Testis (tissue), 3 donors: ENCODE measurements around the gene PCNX1. TPM values are rescaled to one million over a fixed set of nuclear protein-coding genes. Genes with fewer than 3 reads are reported as not detected.

Experiments used
- DNase-seq: peaks from one replicate; pipeline ENCODE4 v3.0.0-alpha.2; 2019
- H3K27ac ChIP-seq, 2 donors: fragments of 200-600 bp; sonication (generic); one replicate each; pipeline ENCODE4 v1.5.1; 2019
- H3K27me3 ChIP-seq: fragments of 200-600 bp; sonication (generic); one replicate; pipeline ENCODE4 v1.5.1; 2019
- H3K36me3 ChIP-seq: fragments of 200-600 bp; sonication (generic); one replicate; pipeline ENCODE4 v1.5.1; 2017; ENCODE audit warnings: low read depth; ENCODE audit errors: missing control alignments
- H3K4me1 ChIP-seq: fragments of 200-600 bp; sonication (generic); one replicate; pipeline ENCODE4 v1.5.1; 2019
- H3K4me3 ChIP-seq, 2 donors: fragments of 200-600 bp; sonication (generic); one replicate each; pipeline ENCODE4 v1.5.1; 2017 to 2019
- H3K9me3 ChIP-seq: fragments of 200-600 bp; sonication (generic); one replicate; pipeline ENCODE4 v1.5.1; 2017
- POLR2A ChIP-seq: fragments of 450-650 bp; IDR thresholded peaks from one replicate; pipeline ENCODE4 v1.6.1; 2017; ENCODE audit warnings: antibody characterized with exemption, mild to moderate bottlenecking, moderate library complexity
- WGBS, 2 donors: methylation state at CpG; one replicate each; pipeline ENCODE4 v1.1.5; 2018; 5-methylcytosine and 5-hydroxymethylcytosine counted together
- intact Hi-C: fragments of 100-400 bp; cut with DNase I; formaldehyde crosslinking; loops from one replicate; pipeline ENCODE4 v1.15.1; 2023; ENCODE audit warnings: low total_unique reads
- polyA plus RNA-seq: library from polyadenylated mRNA; stranded (reverse); fragments of 350-450 nt; fragmentation: Illumina TruSeq; extraction: RNeasy Lipid Tissue Mini Kit (QIAGEN cat#74804); gene quantifications from one replicate; pipeline ENCODE4 v1.2.3, GENCODE V29; 2014; ENCODE audit warnings: low read depth, low replicate concordance; ENCODE audit not compliant: insufficient read depth
- total RNA-seq, 2 donors: library from RNA; depleted of rRNA; stranded (reverse); fragments of >200 nt; gene quantifications; one replicate each; pipeline ENCODE4 v1.2.3, GENCODE V29; 2016
- TF ChIP-seq, protein P1 (sequence below), 3 experiments: fragments of 450-650 bp in 2 of 3; fragments of 200-600 bp in 1 of 3; sonication (generic) in 1 of 3; IDR thresholded peaks; one replicate each; pipeline ENCODE4 v1.5.1; 2016 to 2019; ENCODE audit warnings: antibody characterized with exemption in 3 of 3, mild to moderate bottlenecking in 2 of 3, moderate library complexity in 1 of 3

The PCNX1 gene
- total and polyA plus RNA-seq, 3 donors from 2014 or later = 70.9 to 123 (median 105) TPM

- intact Hi-C loops = no loop called here
- Histone ChIP-seq H3K36me3 (no peaks in the 10 kb centered on the region), H3K4me1 (no peaks in the 10 kb centered on the region), H3K27ac (no peak overlapping the region), H3K4me3 (no peak overlapping the region), H3K27me3 (no peaks in the 10 kb centered on the region), H3K9me3 (no peaks in the 10 kb centered on the region)
- TF ChIP-seq, protein P1, sequence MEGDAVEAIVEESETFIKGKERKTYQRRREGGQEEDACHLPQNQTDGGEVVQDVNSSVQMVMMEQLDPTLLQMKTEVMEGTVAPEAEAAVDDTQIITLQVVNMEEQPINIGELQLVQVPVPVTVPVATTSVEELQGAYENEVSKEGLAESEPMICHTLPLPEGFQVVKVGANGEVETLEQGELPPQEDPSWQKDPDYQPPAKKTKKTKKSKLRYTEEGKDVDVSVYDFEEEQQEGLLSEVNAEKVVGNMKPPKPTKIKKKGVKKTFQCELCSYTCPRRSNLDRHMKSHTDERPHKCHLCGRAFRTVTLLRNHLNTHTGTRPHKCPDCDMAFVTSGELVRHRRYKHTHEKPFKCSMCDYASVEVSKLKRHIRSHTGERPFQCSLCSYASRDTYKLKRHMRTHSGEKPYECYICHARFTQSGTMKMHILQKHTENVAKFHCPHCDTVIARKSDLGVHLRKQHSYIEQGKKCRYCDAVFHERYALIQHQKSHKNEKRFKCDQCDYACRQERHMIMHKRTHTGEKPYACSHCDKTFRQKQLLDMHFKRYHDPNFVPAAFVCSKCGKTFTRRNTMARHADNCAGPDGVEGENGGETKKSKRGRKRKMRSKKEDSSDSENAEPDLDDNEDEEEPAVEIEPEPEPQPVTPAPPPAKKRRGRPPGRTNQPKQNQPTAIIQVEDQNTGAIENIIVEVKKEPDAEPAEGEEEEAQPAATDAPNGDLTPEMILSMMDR (IDR thresholded peaks at IDR 0.05) = no peak
- TF ChIP-seq POLR2A = no peak
- no peak for DNase-seq
- 84 to 90% methylated on average over 1 of the region's 1 CpG for WGBS, 2 donors
These were observed 13.3 kb downstream of the PCNX1 start for GRCh38 chr14:70920608-70921007.

- TF ChIP-seq, protein P1 (IDR thresholded peaks at IDR 0.05) = no peak
- TF ChIP-seq POLR2A = no peak
- intact Hi-C loops = no loop called here
- H3K4me1 ChIP-seq = no peaks in the 10 kb centered on the region
These were observed 14.4 kb downstream of the PCNX1 start for GRCh38 chr14:70921669-70922068.

DNA sequence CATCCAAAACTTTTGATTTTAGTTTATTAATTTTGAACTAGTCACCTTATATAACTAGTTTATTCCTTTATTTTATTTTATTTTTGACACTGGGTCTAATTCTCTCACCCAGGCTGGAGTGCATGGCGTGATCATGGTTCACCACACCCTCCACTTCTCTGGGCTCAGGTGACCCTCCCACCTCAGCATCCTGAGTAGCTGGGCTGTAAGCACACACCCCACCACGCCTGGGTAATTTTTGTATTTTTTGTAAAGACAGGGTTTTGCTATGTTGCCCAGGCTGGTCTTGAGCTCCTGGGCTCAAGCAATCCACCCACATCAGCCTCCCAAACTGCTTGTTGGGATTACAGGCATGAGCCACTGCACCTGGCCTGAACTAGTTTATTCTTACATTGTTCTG is 17.3 kb downstream of the PCNX1 start:
- no peak for TF ChIP-seq POLR2A
- TF ChIP-seq, protein P1 (IDR thresholded peaks at IDR 0.05) = no peak
- no peaks in the 10 kb centered on the region for H3K4me1 ChIP-seq
- DNase-seq = no peak
- H3K36me3 ChIP-seq = no peaks in the 10 kb centered on the region
- no peak overlapping the region for H3K4me3 ChIP-seq
- H3K27me3 ChIP-seq = no peaks in the 10 kb centered on the region
- no peaks in the 10 kb centered on the region for H3K9me3 ChIP-seq
- intact Hi-C loops = no loop called here
- no peak overlapping the region for H3K27ac ChIP-seq
- 92 to 94% methylated on average over 2 of the region's 2 CpGs for WGBS, 2 donors

More at GRCh38 chr14:70921669-70922068, 14.4 kb downstream of the PCNX1 start:
- no peak for DNase-seq
- Histone ChIP-seq H3K36me3 (no peaks in the 10 kb centered on the region), H3K4me3 (no peak overlapping the region), H3K27me3 (no peaks in the 10 kb centered on the region), H3K9me3 (no peaks in the 10 kb centered on the region), H3K27ac (no peak overlapping the region)
- 73 to 84% methylated on average over 1 of the region's 1 CpG for WGBS, 2 donors

GRCh38 chr14:70926235-70926830 is 19.1 kb downstream of the PCNX1 start:
- Histone ChIP-seq H3K36me3 (no peaks in the 10 kb centered on the region), H3K4me3 (no peak overlapping the region), H3K4me1 (no peaks in the 10 kb centered on the region), H3K27ac (no peak overlapping the region), H3K27me3 (no peaks in the 10 kb centered on the region), H3K9me3 (no peaks in the 10 kb centered on the region)
- intact Hi-C loops = no loop called here
- DNase-seq = no peak
- 81 to 83% methylated on average over 5 of the region's 5 CpGs for WGBS, 2 donors
- no peak for TF ChIP-seq POLR2A
- TF ChIP-seq, protein P1 (IDR thresholded peaks at IDR 0.05) = no peak

- Histone ChIP-seq H3K9me3 (no peaks in the 10 kb centered on the region), H3K4me3 (no peak overlapping the region), H3K27me3 (no peaks in the 10 kb centered on the region), H3K4me1 (peaks cover 4% of the 10 kb centered on the region), H3K36me3 (no peaks in the 10 kb centered on the region), H3K27ac (no peak overlapping the region)
- intact Hi-C loops = no loop called here
- TF ChIP-seq POLR2A = no peak
- TF ChIP-seq, protein P1 (IDR thresholded peaks at IDR 0.05) = no peak
- DNase-seq = no peak
These were observed 23.7 kb downstream of the PCNX1 start for GRCh38 chr14:70931008-70931407.
